ENCODE data around the gene DUSP11. TPM values are rescaled to one million over a fixed set of nuclear protein-coding genes. Genes with fewer than 3 reads are reported as not detected.

DUSP11 gene
- total RNA-seq, 1 donor, result 32.9 TPM

- Histone ChIP-seq H3K9me3 (ENCODE audit: low read depth, low read length) (no peaks in the 10 kb centered on the region), H3K36me3 (ENCODE audit: insufficient read depth, low read length) (no peaks in the 10 kb centered on the region), H3K4me1 (ENCODE audit: insufficient read depth, low read length) (peaks cover 4% of the 10 kb centered on the region), H3K4me2 (ENCODE audit: insufficient read depth, low read length) (no peak overlapping the region), H3K27me3 (ENCODE audit: insufficient read depth, low read length) (peaks cover 17% of the 10 kb centered on the region), H2AFZ (ENCODE audit: low read length) (no peak overlapping the region), H4K20me1 (ENCODE audit: insufficient read depth, low read length) (no peaks in the 10 kb centered on the region), H3K27ac (ENCODE audit: low read depth, low read length) (no peak overlapping the region), H3K4me3 (ENCODE audit: insufficient read depth, low read length) (no peak overlapping the region), H3K79me2 (ENCODE audit: insufficient read depth, low read length) (no peaks in the 10 kb centered on the region)
- DNase-seq (ENCODE audit: insufficient read length, low spot score, missing footprints), result no peak
- no peak for TF ChIP-seq CTCF (IDR thresholded peaks at IDR 0.05; ENCODE audit: extremely low read depth, low read depth, low read length)
Measured at GRCh38 chr2:73823416-73823815, 43.5 kb upstream of the DUSP11 start.

GRCh38 chr2:73822991-73823390 lies 43.1 kb upstream of the DUSP11 start:
- Histone ChIP-seq H3K79me2 (ENCODE audit: insufficient read depth, low read length) (no peaks in the 10 kb centered on the region), H3K4me3 (ENCODE audit: insufficient read depth, low read length) (no peak overlapping the region), H3K9me3 (ENCODE audit: low read depth, low read length) (no peaks in the 10 kb centered on the region), H2AFZ (ENCODE audit: low read length) (no peak overlapping the region), H4K20me1 (ENCODE audit: insufficient read depth, low read length) (no peaks in the 10 kb centered on the region), H3K27ac (ENCODE audit: low read depth, low read length) (no peak overlapping the region), H3K27me3 (ENCODE audit: insufficient read depth, low read length) (peaks cover 17% of the 10 kb centered on the region), H3K4me1 (ENCODE audit: insufficient read depth, low read length) (peaks cover under 1% of the 10 kb centered on the region), H3K36me3 (ENCODE audit: insufficient read depth, low read length) (no peaks in the 10 kb centered on the region), H3K4me2 (ENCODE audit: insufficient read depth, low read length) (no peak overlapping the region)
- DNase-seq (ENCODE audit: insufficient read length, low spot score, missing footprints), result no peak
- TF ChIP-seq CTCF (IDR thresholded peaks at IDR 0.05; ENCODE audit: extremely low read depth, low read depth, low read length), result no peak

- Histone ChIP-seq H3K4me1 (ENCODE audit: insufficient read depth, low read length) (no peaks in the 10 kb centered on the region), H3K27ac (ENCODE audit: low read depth, low read length) (no peak overlapping the region), H3K4me2 (ENCODE audit: insufficient read depth, low read length) (no peak overlapping the region), H3K36me3 (ENCODE audit: insufficient read depth, low read length) (no peaks in the 10 kb centered on the region), H4K20me1 (ENCODE audit: insufficient read depth, low read length) (no peaks in the 10 kb centered on the region), H3K9me3 (ENCODE audit: low read depth, low read length) (no peaks in the 10 kb centered on the region), H3K27me3 (ENCODE audit: insufficient read depth, low read length) (peaks cover 17% of the 10 kb centered on the region), H3K79me2 (ENCODE audit: insufficient read depth, low read length) (no peaks in the 10 kb centered on the region), H2AFZ (ENCODE audit: low read length) (no peak overlapping the region), H3K4me3 (ENCODE audit: insufficient read depth, low read length) (no peak overlapping the region)
- no peak for TF ChIP-seq CTCF (IDR thresholded peaks at IDR 0.05; ENCODE audit: extremely low read depth, low read depth, low read length)
- no peak for DNase-seq (ENCODE audit: insufficient read length, low spot score, missing footprints)
Measured at GRCh38 chr2:73822276-73822675, 42.4 kb upstream of the DUSP11 start.

- Histone ChIP-seq H3K36me3 (ENCODE audit: insufficient read depth, low read length) (no peaks in the 10 kb centered on the region), H3K27ac (ENCODE audit: low read depth, low read length) (no peak overlapping the region), H3K4me3 (ENCODE audit: insufficient read depth, low read length) (no peak overlapping the region), H3K9me3 (ENCODE audit: low read depth, low read length) (no peaks in the 10 kb centered on the region), H3K4me2 (ENCODE audit: insufficient read depth, low read length) (no peak overlapping the region), H3K4me1 (ENCODE audit: insufficient read depth, low read length) (no peaks in the 10 kb centered on the region), H3K27me3 (ENCODE audit: insufficient read depth, low read length) (peaks cover 17% of the 10 kb centered on the region), H3K79me2 (ENCODE audit: insufficient read depth, low read length) (no peaks in the 10 kb centered on the region), H2AFZ (ENCODE audit: low read length) (no peak overlapping the region), H4K20me1 (ENCODE audit: insufficient read depth, low read length) (no peaks in the 10 kb centered on the region)
- DNase-seq (ENCODE audit: insufficient read length, low spot score, missing footprints), result no peak
- TF ChIP-seq CTCF (IDR thresholded peaks at IDR 0.05; ENCODE audit: extremely low read depth, low read depth, low read length), result no peak
Measured at GRCh38 chr2:73821669-73822068, 41.8 kb upstream of the DUSP11 start.

All from osteoblast (primary cell).